ENCODE data around the gene PSORS1C1.
"Not testable (repeated sequence)": the region's sequence is repeated elsewhere in the genome, so short reads cannot be mapped to it uniquely, and the experiment has no call there.

PSORS1C1 gene

GRCh38 chr6:31180500-31180899, 65.9 kb downstream of the PSORS1C1 start:
- DNase-seq, result no peak

GRCh38 chr6:31183287-31183686, 68.7 kb downstream of the PSORS1C1 start:
- DNase-seq, result not testable (repeated sequence)

GRCh38 chr6:31183859-31184258, 69.3 kb downstream of the PSORS1C1 start:
- DNase-seq, result not testable (repeated sequence)

GRCh38 chr6:31185695-31186051, 71.1 kb downstream of the PSORS1C1 start:
- DNase-seq, result not testable (repeated sequence)

GRCh38 chr6:31186052-31186734, 71.6 kb downstream of the PSORS1C1 start:
- no peak for DNase-seq

GRCh38 chr6:31187780-31188194, 73.2 kb downstream of the PSORS1C1 start:
- no peak for DNase-seq

- not testable (repeated sequence) for DNase-seq
Measured at GRCh38 chr6:31189223-31189622, 74.6 kb downstream of the PSORS1C1 start.

All from NCI-H69 (cell line).